Right hindlimb (tissue), 1 donor: ENCODE measurements around the gene HES5.
"Not testable (repeated sequence)": the region's sequence is repeated elsewhere in the genome, so short reads cannot be mapped to it uniquely, and the experiment has no call there.

Experiments
- DNase-seq: peaks from one replicate; pipeline ENCODE4 v3.0.0-alpha.2; 2018

Gene HES5

GRCh38 chr1:2529784-2530512, at the start of gene HES5:
HES5 (minus strand) TSS chr1:2530263; CDS start chr1:2530164, 99 bp downstream.
- no peak for DNase-seq

- no peak for DNase-seq
These were observed 48.7 kb upstream of the HES5 start for GRCh38 chr1:2578758-2579118.

GRCh38 chr1:2577565-2578075, 47.6 kb upstream of the HES5 start:
- DNase-seq, result not testable (repeated sequence)

GRCh38 chr1:2575801-2576663, 46.0 kb upstream of the HES5 start:
- no peak for DNase-seq

GRCh38 chr1:2574350-2574749, 44.3 kb upstream of the HES5 start:
- DNase-seq, result no peak

- DNase-seq, result no peak
These were observed 43.3 kb upstream of the HES5 start for GRCh38 chr1:2573250-2573920.

GRCh38 chr1:2571348-2571747, 41.3 kb upstream of the HES5 start:
- no peak for DNase-seq

GRCh38 chr1:2570332-2570731, 40.3 kb upstream of the HES5 start:
- no peak for DNase-seq

- not testable (repeated sequence) for DNase-seq
These were observed 39.6 kb upstream of the HES5 start for GRCh38 chr1:2569703-2570102.

- no peak for DNase-seq
These were observed 39.0 kb upstream of the HES5 start for GRCh38 chr1:2569060-2569459.

- DNase-seq, result not testable (repeated sequence)
These were observed 38.2 kb upstream of the HES5 start for GRCh38 chr1:2568187-2568816.

GRCh38 chr1:2567083-2567679, 37.1 kb upstream of the HES5 start:
- DNase-seq, result no peak

- no peak for DNase-seq
These were observed 36.3 kb upstream of the HES5 start for GRCh38 chr1:2566101-2567045.

GRCh38 chr1:2564815-2565374, 34.8 kb upstream of the HES5 start:
- DNase-seq, result no peak

- no peak for DNase-seq
These were observed 34.1 kb upstream of the HES5 start for GRCh38 chr1:2564006-2564814.

GRCh38 chr1:2563205-2563604, 33.1 kb upstream of the HES5 start:
- no peak for DNase-seq

GRCh38 chr1:2561898-2562895, 32.1 kb upstream of the HES5 start:
- DNase-seq, result no peak

GRCh38 chr1:2561446-2561845, 31.4 kb upstream of the HES5 start:
- DNase-seq, result no peak
